Measurements from ENCODE around the gene KCNQ5.

Gene KCNQ5

GRCh38 chr6:72683797-72684196 is 61.9 kb downstream of the KCNQ5 start:
- DNase-seq = no peak

DNA sequence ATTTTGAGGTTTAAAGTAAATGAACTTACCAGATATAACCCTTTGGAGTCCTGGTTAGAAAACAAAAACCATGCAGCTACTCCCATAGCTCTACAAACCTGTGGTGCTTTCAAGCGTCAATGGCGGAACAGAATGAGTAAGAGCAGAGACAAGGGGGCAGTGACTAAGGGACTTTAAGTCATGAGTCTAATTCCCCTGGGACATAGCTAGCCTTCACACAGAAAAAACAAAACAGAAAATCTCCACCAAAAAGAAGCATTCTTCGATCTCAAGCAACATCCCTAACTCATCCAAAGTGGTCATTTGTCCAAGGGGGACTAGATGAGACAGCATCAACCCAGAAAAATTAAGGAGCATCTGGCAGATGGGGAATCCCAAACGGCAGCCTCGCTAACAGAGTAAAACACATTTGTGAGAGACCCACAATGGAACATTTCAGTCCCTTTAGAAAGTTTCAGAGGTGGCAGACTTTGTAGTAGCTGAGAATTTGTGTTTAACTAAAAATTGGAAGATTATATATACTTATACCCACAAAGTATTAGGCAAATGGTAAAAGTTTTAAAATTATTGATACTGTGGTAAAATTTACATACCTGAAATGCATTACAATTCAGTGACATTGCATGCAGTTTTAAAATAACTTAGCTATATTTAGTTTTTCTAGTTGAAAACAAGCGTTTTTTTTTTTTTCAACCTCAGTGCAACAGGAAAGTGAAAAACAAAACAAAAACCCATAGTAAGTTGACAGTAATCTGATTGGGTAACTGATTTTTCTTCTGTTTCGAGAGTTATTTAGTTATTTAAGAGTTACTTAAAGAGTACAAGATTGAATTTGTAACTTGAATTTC is 67.5 kb downstream of the KCNQ5 start:
- no peak for DNase-seq

- DNase-seq = no peak
These were observed 69.4 kb downstream of the KCNQ5 start for GRCh38 chr6:72691249-72691648.

GRCh38 chr6:72696055-72696454 is 74.2 kb downstream of the KCNQ5 start:
- no peak for DNase-seq

DNA sequence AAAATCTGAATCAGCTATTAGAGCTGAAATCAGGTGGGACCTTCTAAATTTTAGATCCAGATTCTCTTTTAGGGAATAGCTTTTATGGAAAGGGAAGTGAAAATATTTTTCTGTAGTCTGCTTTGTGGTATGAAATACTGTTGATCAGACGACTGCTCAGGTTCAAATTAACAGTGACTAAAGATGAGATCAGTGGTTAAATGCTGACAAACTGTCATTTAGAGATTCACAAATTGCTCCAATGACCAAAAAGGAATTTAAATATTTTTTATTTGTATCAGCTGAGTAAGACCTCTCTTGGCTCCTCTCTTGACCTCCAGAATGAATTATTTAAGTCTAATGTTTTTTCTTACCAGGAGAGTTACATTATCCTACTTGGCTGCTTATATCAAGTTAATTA is 77.3 kb downstream of the KCNQ5 start:
- DNase-seq = no peak

GRCh38 chr6:72702421-72702820 is 80.6 kb downstream of the KCNQ5 start:
- no peak for DNase-seq

DNA sequence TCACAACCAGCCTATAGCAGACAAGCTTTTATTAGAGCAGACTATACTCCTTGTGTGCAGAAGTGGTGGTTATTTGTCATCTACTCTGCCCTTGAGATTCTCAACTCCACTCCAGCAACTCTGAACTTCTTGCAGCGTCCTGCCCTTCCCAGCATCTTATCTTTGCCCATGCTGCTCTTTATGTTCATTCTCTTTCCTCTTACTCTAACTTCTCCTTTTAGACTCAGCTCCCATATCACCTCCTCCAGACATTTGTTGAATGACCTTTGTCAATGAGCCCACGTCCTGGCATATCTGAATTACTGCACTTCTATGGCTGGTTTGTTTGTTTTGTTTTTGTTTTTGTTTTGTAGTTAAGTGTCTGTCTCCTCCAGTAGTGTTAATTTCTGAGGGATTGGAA is 81.2 kb downstream of the KCNQ5 start:
- no peak for DNase-seq

- no peak for DNase-seq
These were observed 83.1 kb downstream of the KCNQ5 start for GRCh38 chr6:72704979-72705378.

DNA sequence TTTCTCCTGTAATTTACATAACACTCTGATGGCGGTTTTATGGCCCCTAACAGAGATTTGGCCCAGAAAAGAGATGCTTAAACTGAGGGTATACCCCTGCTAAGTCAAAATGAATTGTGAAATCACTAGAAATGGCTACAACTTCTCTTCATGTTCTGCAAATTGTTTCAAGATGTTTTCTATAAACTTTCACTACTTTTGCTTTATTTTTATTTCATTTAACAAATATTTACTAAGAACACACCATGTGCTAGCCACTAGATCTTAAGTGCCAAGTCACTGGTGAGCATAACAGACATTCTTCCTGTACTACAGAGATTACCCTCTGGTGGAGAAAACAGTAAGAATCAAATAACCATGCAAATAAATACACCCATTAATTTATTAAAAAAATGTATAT is 87.6 kb downstream of the KCNQ5 start:
- DNase-seq = no peak

- no peak for DNase-seq
These were observed 89.9 kb downstream of the KCNQ5 start for GRCh38 chr6:72711731-72712130.

DNA sequence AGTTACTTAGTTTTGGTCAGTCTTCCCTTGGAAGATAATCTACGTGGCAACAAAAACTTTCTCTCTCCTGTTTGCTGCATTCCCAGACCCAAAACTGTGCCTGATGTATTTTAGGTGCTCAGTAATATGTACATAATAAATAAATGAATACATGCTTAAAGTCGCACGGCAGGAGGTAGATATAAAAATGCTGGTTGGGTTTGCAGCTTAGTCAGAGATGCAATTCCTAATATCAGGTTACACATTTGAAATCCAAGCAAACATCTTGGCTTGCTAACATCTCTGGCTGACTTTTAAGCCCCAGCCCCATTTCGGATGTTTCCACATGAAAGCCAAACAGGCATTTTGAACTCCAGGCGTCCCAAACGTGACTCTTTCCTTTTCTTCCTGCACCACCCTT is 91.0 kb downstream of the KCNQ5 start:
- DNase-seq = no peak

- no peak for DNase-seq
These were observed 93.3 kb downstream of the KCNQ5 start for GRCh38 chr6:72715119-72715518.

GRCh38 chr6:72716916-72717315 is 95.1 kb downstream of the KCNQ5 start:
- DNase-seq = no peak

DNA sequence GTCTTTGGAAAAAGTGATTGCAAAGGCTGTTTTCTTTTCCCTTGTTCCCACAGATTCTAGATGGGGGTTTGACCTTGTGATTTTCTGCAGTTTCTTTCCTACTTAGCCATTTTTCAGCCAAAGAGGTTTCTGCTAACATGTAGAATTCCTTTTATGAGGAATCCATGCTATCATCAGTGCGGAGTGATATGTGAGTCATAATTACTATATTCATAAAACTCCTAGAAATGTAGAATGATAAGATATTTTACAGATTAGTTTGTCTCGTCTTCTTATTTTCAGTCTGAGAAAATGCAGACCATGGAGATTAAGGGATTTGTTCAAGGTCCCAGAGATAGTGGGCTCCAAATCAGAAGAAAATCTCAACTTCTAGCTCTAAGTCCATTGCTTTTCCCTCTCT is 98.6 kb downstream of the KCNQ5 start:
- DNase-seq = no peak

DNA sequence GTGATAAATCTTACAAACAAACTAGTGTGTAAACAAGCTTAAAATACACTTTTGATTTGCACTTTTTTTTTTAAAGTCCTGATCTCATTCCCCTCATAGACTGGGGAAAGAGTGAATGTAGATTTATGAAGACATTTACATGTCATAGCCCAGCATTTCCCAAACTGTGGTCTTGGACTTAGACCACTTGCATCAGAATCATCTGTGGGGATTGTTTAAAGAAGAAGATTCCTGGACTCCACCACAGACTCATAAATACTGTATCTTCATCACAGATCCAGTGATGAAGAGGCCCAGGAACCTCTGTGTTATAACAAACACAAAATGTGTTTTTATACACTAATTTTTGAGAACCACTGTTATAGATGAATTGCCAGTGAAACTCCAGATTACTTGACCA is 99.5 kb downstream of the KCNQ5 start:
- DNase-seq = no peak

DNA sequence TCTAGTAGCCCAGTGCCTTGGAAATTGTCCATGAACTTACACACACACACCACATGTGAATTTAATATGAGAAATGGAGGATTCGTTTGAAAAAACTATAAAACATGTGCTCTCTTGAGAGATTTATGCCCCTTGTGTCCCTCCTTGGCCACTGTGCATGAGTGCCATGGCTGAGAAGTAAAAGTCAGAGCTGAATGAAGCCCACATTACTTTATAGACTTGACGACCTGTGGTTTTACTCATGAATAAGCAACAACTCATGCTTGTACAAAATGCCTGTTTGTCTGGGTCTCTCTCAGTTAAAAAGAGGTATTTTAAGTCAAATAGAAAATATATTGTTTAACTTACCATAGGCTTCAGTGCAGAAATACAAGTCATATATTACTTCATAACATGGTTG is 102.7 kb downstream of the KCNQ5 start:
- DNase-seq = no peak

GRCh38 chr6:72728706-72729343 is 107.0 kb downstream of the KCNQ5 start:
- DNase-seq = no peak

DNA sequence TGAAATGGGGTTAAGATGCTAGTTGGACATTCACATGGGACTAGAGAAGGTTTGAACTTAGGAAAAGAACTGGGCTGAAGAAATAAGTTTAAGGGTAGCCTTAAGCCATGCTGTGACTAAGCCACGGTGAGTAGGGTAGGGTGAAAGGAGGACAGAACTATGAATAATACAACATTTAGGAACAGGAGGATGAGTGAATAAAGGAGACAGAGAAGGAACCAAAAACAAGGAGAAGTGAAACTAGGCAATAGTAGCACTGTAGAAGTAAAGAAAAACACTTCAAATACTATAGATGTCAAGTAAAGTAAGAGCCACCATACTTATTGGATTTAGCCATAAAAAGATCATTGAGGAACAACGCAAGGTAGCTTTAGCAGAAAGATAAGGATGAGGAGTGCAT is 111.2 kb downstream of the KCNQ5 start:
- no peak for DNase-seq

- no peak for DNase-seq
These were observed 116.2 kb downstream of the KCNQ5 start for GRCh38 chr6:72738091-72738490.

GRCh38 chr6:72739368-72739779 is 117.5 kb downstream of the KCNQ5 start:
- DNase-seq = no peak

GRCh38 chr6:72740135-72740534 is 118.3 kb downstream of the KCNQ5 start:
- no peak for DNase-seq

GRCh38 chr6:72741083-72741482 is 119.2 kb downstream of the KCNQ5 start:
- no peak for DNase-seq

DNA sequence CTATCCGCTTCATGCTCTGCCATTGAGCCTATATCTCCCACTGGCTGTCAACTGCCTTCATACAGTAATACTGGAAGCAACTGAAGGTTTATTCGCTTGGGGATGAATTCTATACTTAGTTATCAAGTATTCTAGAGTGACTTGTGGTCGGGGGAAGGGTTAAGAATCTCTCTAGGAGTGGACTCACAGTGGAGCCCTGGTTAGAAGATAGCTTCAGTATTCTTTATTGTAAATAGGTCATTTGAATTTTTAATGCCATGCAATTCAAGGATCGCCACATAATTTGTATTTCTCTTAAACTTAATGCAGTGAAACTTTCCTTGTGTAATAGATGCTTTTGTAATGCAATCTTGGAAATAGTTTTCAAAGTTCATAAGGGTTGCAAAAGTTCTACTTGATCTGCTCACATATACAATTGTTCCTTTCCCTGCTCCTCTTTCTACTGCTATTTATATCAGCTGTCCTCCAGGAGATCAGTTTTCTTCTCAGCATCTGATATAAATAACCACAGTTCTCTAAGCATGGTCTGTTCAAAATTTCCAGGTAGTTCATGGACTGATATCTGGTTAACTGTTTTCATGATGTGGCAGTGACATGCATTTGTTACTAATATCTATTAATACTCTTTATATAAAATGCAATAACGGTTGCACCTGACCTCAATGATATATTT is 120.3 kb downstream of the KCNQ5 start:
- no peak for DNase-seq

DNA sequence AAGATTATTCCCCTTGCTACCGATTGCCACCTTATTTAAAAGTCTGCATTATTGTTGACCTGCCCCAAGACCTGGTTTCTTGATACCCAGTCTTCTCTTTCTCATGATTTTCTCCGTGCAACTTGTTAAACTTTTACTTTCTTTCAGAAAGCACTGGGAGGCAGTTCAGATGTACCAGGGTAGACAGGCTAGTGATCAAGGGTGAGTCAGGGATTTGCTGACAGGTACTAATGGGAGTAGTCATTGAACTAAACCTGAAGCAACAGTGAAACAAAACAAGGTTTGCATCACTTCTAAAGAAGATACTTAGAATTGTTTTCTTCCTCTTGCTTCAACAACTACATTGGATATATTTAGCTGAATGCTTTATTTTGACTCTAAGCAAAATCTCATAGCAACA is 124.4 kb downstream of the KCNQ5 start:
- no peak for DNase-seq

Data from activated CD4-positive, alpha-beta T cell treated with anti-CD3 and anti-CD28 coated beads, Interleukin-2, amount 50 U/mL, for 4 hours (primary cell).